Esophagus squamous epithelium (tissue), 4 donors: ENCODE data around the gene C9orf43.

Experiments used
- CTCF ChIP-seq, 6 experiments: fragments of 450-650 bp in 4 of 6; fragments of 200-600 bp in 2 of 6; sonication (generic) in 2 of 6; IDR thresholded peaks; one replicate each; pipeline ENCODE4 v1.5.1; 2016 to 2019; ENCODE audit warnings: antibody characterized with exemption in 6 of 6, mild to moderate bottlenecking in 4 of 6, moderate library complexity in 4 of 6
- POLR2A ChIP-seq, 4 donors: fragments of 450-650 bp; IDR thresholded peaks; one replicate each; pipeline ENCODE4 v1.6.1; 2017; ENCODE audit warnings: antibody characterized with exemption in 4 of 4, mild to moderate bottlenecking in 4 of 4, moderate library complexity in 3 of 4

- TF ChIP-seq CTCF (IDR thresholded peaks at IDR 0.05), result no peak
- no peak for TF ChIP-seq POLR2A (IDR thresholded peaks at IDR 0.05)
Measured at GRCh38 chr9:113416149-113416721, 5.7 kb downstream of the C9orf43 start.
